IPS-18a (cell line): ENCODE measurements around the gene SLC22A17.

Source experiments
- H3K27ac ChIP-seq: one replicate; pipeline ENCODE4 v1.5.1; 2013; ENCODE audit warnings: low read length
- H3K27me3 ChIP-seq: one replicate; pipeline ENCODE4 v1.6.1; 2013; ENCODE audit warnings: mild to moderate bottlenecking, low read length; ENCODE audit not compliant: control insufficient read depth, insufficient read depth
- H3K36me3 ChIP-seq: one replicate; pipeline ENCODE4 v1.6.1; 2013; ENCODE audit warnings: low read depth, low read length; ENCODE audit not compliant: control insufficient read depth
- H3K4me1 ChIP-seq: one replicate; pipeline ENCODE4 v1.6.1; 2013; ENCODE audit warnings: low read depth, low read length; ENCODE audit not compliant: control insufficient read depth
- H3K4me3 ChIP-seq: one replicate; pipeline ENCODE4 v1.5.1; 2013; ENCODE audit warnings: low read length
- H3K9ac ChIP-seq: one replicate; pipeline ENCODE4 v1.6.1; 2013; ENCODE audit warnings: mild to moderate bottlenecking, low read length, moderate library complexity
- H3K9me3 ChIP-seq: one replicate; pipeline ENCODE4 v1.6.1; 2013; ENCODE audit warnings: low read depth, low read length; ENCODE audit not compliant: control insufficient read depth

Gene SLC22A17

DNA sequence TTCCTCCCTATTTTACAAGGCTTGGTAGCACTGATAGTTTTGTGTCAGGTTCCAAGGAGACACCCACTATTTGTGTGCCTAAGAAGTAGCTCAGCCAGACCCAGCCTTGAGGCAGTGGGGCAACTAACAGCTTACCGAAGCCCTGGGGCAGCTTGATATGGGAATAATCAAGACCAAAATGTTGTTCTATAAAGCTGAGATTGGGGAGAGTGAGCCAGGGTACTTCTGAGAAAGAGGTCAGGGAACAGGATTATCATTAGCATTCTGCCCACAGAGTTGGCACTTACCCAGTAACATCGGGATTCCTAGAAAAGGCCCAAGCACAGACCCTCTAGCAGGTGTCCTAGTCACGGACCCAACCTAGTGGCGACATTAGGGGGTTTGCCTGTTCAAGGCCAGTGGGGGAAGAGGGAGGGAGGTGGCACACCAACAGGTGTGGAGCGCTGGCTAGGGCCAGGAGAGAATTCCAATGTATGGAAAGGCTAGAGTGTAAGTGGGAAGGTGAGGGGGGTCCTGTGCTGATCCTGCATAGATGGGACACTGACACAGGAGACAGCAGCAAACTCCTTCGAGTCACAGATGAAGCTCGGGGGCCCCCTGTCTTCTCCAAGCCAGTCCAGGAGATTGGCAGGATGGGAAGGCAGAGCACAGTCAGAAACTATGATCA lies 54.9 kb downstream of the SLC22A17 start:
- no peak overlapping the region for H3K9ac ChIP-seq
- H3K27ac ChIP-seq: no peak overlapping the region
- H3K9me3 ChIP-seq: no peaks in the 10 kb centered on the region
- H3K4me1 ChIP-seq: peaks cover 5% of the 10 kb centered on the region
- H3K27me3 ChIP-seq: peaks cover 80% of the 10 kb centered on the region
- no peak overlapping the region for H3K4me3 ChIP-seq
- no peaks in the 10 kb centered on the region for H3K36me3 ChIP-seq

DNA sequence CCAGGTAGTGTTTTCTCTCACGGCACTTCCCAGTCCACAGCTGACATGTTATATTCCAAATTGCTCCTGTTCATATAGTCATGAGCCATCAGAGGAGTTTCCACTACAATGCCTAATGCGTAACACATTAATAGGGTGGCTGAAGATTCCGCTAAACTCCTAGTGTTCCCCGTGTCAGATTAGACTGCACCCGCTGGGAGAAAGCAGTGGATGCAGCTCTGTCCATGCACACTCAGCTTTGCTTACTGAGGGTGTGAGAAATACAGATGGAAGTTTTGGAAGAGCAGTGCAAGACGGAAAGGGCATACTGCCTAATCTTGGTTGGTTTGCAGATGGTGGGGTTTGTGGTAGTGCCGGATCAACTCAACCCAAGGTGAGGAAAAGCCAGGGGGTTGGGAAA lies 55.6 kb downstream of the SLC22A17 start:
- no peaks in the 10 kb centered on the region for H3K9me3 ChIP-seq
- no peak overlapping the region for H3K9ac ChIP-seq
- no peak overlapping the region for H3K27ac ChIP-seq
- no peak overlapping the region for H3K4me3 ChIP-seq
- H3K36me3 ChIP-seq: no peaks in the 10 kb centered on the region
- H3K4me1 ChIP-seq: peaks cover 5% of the 10 kb centered on the region
- peaks cover 87% of the 10 kb centered on the region for H3K27me3 ChIP-seq
